ENCODE results near the gene ALDH3B1. TPM values are rescaled to one million over a fixed set of nuclear protein-coding genes. Genes with fewer than 3 reads are reported as not detected.

ALDH3B1 gene
- total and polyA plus RNA-seq, 7 donors = 0.83 to 3.3 (median 1.8) TPM

- no peak for TF ChIP-seq CTCF (IDR thresholded peaks at IDR 0.05)
- 90 to 93% (median 93%) methylated on average over 13 of the region's 13 CpGs for WGBS, 3 donors
- H3K36me3 ChIP-seq (ENCODE audit: insufficient read depth in 1 of 2, low read depth in 1 of 2) = no peaks in the 10 kb centered on the region
- intact Hi-C loops (cut with DNase I) = no loop called here
- no peak overlapping the region for H3K27ac ChIP-seq
- DNase-seq (peak in 1 of 2 donors; percentile 19), ATAC-seq (no peak)
- H3K9me3 ChIP-seq = no peaks in the 10 kb centered on the region
- H3K4me3 ChIP-seq = no peak overlapping the region
- no peaks in the 10 kb centered on the region for H3K4me1 ChIP-seq
- peaks cover 0 to 9% (median 0%) of the 10 kb centered on the region in 3 donors for H3K27me3 ChIP-seq (ENCODE audit: insufficient read depth in 3 of 3, low read length in 2 of 3)
Observed at GRCh38 chr11:67996051-67996450, 14.1 kb upstream of the ALDH3B1 start.

GRCh38 chr11:67996622-67997474 is 13.3 kb upstream of the ALDH3B1 start:
- Histone ChIP-seq H3K36me3 (ENCODE audit: insufficient read depth in 1 of 2, low read depth in 1 of 2) (no peaks in the 10 kb centered on the region), H3K27ac (no peak overlapping the region), H3K4me3 (no peak overlapping the region), H3K9me3 (no peaks in the 10 kb centered on the region), H3K4me1 (no peaks in the 10 kb centered on the region), H3K27me3 (ENCODE audit: insufficient read depth in 3 of 3, low read length in 2 of 3) (peaks cover 0 to under 1% (median 0%) of the 10 kb centered on the region in 3 donors)
- DNase-seq = peak; percentile 63 to 80
- no peak for TF ChIP-seq CTCF (IDR thresholded peaks at IDR 0.05)
- WGBS, 3 donors = 62 to 69% (median 65%) methylated on average over 36 to 41 of the region's 41 CpGs
- intact Hi-C loops (cut with DNase I) = no loop called here
- ATAC-seq = peak; percentile 74 to 90 (median 82)

- no peaks in the 10 kb centered on the region for H3K27me3 ChIP-seq (ENCODE audit: insufficient read depth in 3 of 3, low read length in 2 of 3)
- WGBS, 3 donors = 93 to 94% (median 93%) methylated on average over 29 of the region's 29 CpGs
- peak in 3 of 4 donors; percentile 8 to 19 (median 13) for ATAC-seq
- H3K36me3 ChIP-seq (ENCODE audit: insufficient read depth in 1 of 2, low read depth in 1 of 2) = no peaks in the 10 kb centered on the region
- H3K4me1 ChIP-seq = no peaks in the 10 kb centered on the region
- H3K4me3 ChIP-seq = no peak overlapping the region
- no peak for TF ChIP-seq CTCF (IDR thresholded peaks at IDR 0.05)
- no peak overlapping the region for H3K27ac ChIP-seq
- intact Hi-C loops (cut with DNase I) = no loop called here
- H3K9me3 ChIP-seq = no peaks in the 10 kb centered on the region
- DNase-seq = peak in 1 of 2 donors; percentile 50
Observed at GRCh38 chr11:67997475-67997921, 12.6 kb upstream of the ALDH3B1 start.

- DNase-seq (peak in 1 of 2 donors; percentile 30), ATAC-seq (no peak)
- WGBS, 3 donors = 90 to 91% (median 90%) methylated on average over 9 of the region's 9 CpGs
- Histone ChIP-seq H3K36me3 (ENCODE audit: insufficient read depth in 1 of 2, low read depth in 1 of 2) (no peaks in the 10 kb centered on the region), H3K27ac (no peak overlapping the region), H3K4me3 (no peak overlapping the region), H3K9me3 (no peaks in the 10 kb centered on the region), H3K27me3 (ENCODE audit: insufficient read depth in 3 of 3, low read length in 2 of 3) (peaks cover 0 to 2% (median 2%) of the 10 kb centered on the region in 3 donors), H3K4me1 (no peaks in the 10 kb centered on the region)
- intact Hi-C loops (cut with DNase I) = no loop called here
- no peak for TF ChIP-seq CTCF (IDR thresholded peaks at IDR 0.05)
Observed at GRCh38 chr11:67998150-67999045, 11.7 kb upstream of the ALDH3B1 start.
